Fibroblast of mammary gland (primary cell): Measurements from ENCODE around the gene SEZ6L2.
A peak's percentile ranks its signal among the peaks of the same experiment; 100 is the strongest.

Experiments used
- DNase-seq: peaks from one replicate; pipeline ENCODE4 v3.0.0-alpha.2; 2010; ENCODE audit warnings: low read depth
- H3K4me3 ChIP-seq: 2 replicates; pipeline ENCODE4 v1.5.1; 2011; ENCODE audit warnings: low read depth, mild to moderate bottlenecking, low read length, moderate library complexity; ENCODE audit not compliant: control insufficient read depth
- TF ChIP-seq, protein P1 (sequence below): conservative IDR thresholded peaks from 2 replicates; pipeline ENCODE4 v1.5.1; 2011; ENCODE audit warnings: low read depth, low read length, inconsistent platforms; ENCODE audit not compliant: control insufficient read depth, insufficient read depth

SEZ6L2 gene

DNA sequence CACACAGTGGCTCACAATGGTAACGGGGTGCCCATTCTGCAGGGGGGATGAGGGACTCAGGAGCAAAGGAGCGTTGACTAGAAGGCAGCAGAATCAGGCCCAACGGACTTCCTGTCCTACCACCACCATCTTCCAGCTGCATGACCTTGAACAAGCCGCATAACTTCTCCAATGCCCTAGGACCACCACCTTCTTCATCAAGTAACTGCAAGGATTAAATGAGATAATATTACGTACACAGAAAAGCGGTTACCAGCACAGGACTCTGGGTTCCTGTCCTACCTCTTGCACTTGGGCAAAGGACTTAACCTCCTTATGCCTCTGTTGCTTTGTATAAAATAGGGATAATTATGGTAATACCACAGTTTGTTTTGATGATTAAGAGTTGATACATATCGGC lies 5.6 kb upstream of the SEZ6L2 start:
- TF ChIP-seq, protein P1, sequence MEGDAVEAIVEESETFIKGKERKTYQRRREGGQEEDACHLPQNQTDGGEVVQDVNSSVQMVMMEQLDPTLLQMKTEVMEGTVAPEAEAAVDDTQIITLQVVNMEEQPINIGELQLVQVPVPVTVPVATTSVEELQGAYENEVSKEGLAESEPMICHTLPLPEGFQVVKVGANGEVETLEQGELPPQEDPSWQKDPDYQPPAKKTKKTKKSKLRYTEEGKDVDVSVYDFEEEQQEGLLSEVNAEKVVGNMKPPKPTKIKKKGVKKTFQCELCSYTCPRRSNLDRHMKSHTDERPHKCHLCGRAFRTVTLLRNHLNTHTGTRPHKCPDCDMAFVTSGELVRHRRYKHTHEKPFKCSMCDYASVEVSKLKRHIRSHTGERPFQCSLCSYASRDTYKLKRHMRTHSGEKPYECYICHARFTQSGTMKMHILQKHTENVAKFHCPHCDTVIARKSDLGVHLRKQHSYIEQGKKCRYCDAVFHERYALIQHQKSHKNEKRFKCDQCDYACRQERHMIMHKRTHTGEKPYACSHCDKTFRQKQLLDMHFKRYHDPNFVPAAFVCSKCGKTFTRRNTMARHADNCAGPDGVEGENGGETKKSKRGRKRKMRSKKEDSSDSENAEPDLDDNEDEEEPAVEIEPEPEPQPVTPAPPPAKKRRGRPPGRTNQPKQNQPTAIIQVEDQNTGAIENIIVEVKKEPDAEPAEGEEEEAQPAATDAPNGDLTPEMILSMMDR: no peak
- H3K4me3 ChIP-seq: no peak overlapping the region
- DNase-seq: no peak

DNA sequence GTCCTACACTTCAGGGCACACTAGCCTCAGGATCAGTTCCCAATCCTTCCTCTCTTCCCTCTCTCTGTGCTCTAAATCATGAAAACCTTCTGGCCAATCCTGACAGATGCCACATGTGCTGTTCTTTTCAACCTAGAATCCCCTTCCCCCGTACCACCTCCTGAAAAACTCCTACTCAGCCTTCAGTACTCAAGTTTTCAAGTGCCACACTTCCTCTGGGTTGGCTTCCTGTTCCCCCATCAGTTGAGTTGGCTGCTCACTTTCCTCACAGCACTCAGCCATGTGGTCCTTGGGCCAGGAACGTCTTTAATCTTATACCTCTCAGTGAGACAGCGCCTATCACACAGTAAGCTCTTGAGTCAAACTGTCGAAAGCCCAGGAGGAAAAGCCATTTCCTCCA lies 4.2 kb upstream of the SEZ6L2 start:
- no peak for DNase-seq
- TF ChIP-seq, protein P1: no peak

DNA sequence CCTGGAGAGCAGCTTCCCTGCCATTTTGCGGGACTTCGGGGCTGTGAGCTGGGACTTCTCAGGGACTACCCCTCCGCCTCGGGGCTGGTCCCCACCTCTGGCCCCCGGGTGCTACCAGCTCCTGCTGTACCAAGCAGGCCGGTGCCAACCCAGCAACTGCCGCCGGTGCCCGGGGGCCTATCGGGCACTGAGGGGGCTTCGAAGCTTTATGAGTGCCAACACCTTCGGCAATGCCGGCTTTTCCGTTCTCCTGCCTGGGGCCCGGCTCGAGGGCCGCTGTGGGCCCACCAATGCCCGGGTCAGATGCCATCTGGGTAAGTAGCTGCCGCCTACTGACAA lies 2.2 kb upstream of the SEZ6L2 start:
- TF ChIP-seq, protein P1: no peak
- H3K4me3 ChIP-seq: peak overlapping the region; percentile 61
- no peak for DNase-seq

More for the DNA sequence above, 4.2 kb upstream of the SEZ6L2 start:
- no peak overlapping the region for H3K4me3 ChIP-seq

DNA sequence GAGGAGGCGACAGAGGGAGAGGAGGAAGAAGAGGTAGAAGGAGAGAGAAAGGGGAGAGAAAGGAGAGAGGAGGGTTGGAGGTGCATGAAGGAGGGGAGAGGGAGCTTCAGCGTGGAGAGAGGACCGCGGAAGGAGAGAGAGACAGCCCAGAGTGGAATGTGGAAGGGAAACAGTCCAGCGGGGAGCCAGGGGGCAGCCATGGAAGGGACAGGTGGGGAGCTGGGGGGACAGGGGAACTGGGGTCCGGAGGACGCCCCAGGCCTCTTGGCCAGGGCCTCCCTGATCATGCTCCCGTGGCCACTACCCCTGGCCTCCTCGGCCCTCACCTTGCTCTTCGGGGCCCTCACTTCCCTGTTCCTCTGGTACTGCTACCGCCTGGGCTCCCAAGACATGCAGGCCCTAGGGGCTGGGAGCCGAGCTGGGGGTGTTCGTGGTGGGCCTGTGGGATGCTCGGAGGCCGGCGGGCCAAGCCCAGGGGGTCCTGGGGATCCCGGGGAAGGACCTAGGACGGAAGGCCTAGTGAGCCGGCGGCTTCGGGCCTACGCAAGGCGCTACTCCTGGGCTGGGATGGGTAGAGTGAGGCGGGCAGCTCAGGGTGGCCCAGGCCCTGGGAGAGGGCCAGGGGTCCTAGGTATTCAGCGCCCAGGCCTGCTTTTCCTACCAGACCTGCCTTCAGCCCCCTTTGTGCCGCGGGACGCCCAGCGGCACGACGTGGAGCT lies 1.7 kb upstream of the SEZ6L2 start:
- peak overlapping the region; percentile 61 for H3K4me3 ChIP-seq
- no peak for DNase-seq
- TF ChIP-seq, protein P1: no peak

DNA sequence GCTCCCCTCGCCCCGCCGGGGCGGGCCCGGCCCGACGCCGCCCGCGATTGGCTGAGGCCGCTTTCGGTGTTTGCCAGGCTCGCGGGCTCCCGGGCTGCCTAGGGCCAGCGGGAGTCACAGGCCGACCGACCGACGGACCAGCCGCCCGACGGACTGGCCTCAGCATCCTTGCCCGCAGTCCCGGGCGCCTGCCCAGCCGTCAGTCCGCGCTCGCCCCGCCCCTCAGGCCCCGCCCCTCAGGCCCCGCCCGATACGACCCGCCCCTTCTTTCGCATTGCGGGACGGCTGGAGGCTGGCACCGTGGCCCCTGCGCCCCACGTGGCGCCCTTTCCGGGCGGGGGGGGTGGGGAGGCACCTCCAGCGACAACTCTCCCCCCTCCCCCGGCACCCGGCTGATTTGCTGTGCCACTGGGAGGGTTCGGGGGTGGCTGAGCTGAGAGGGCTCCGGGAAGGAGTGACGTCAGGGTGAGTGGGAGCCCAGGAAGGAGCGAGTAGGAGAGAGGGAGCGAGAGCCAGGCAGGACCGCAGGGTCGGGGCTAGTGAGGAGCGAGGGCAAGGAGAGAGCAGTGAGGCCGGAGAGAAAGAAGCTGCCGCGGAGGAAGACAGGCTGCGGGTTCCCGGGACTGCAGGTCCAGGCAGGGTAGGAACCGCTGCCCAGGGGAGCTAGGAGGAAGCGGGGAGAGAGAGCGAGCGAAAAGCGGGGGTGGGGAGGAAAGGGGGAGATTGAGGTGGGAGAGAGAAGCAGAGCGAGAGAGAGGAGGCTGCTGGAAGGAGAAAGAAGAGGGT lies 945 bp upstream of the SEZ6L2 start, which contains the start of gene ASPHD1:
ASPHD1 (plus strand) TSS at position 387 of the 786 bp plus-strand sequence. CDS start 484 bp downstream, outside the sequence.
- TF ChIP-seq, protein P1: no peak

DNA sequence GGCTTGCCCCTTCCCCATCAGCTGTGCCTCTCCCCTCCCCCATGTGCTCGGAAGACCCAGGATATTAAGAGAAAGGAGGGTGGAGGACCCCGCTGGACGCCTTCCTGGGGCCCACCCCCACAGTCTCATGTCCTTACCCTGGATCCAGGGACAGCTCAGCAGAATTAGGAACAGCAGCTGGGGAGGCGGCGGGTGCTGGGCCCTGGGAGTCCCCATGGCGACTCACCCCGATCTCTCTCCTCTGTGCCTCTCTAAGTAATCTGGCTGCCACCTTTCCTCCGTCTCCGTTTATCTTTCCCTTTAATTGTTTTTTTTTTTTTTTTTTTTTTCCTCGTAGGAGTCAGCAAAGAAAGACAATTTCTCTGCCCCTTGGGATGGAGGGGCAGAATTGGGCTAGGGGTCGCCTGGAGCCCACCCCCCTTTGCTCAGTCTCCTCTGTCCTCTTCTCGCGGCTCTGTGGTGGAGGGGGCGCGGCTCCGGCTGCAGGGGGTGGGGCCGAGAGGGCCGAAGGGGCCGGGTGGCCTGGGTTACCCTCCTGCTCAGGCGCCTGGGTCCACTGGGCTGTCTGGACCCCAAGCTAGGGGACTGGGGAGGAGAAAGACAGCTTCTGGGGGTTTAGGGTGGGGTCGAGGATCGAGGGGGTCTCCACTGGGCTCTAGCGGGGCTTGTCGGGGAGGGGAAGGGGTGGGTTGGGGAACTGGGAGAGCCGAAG lies 390 bp downstream of the SEZ6L2 start:
- no peak for DNase-seq
- TF ChIP-seq, protein P1: no peak
- H3K4me3 ChIP-seq: peak overlapping the region; percentile 61

More for the DNA sequence above, 945 bp upstream of the SEZ6L2 start, which contains the start of gene ASPHD1:
- DNase-seq: peak; percentile 86
- H3K4me3 ChIP-seq: peak within 1 kb of the TSS; percentile 61
